WTC11 (cell line): ENCODE data around the gene PRKACG.

Source experiments
- AR ChIP-seq: fragments of 250-450 bp; sonication (Bioruptor Pico); IDR thresholded peaks from 2 replicates; pipeline ENCODE4 v1.9.0; 2021; ENCODE audit warnings: mild to moderate bottlenecking
- ATF2 ChIP-seq: sonication (generic); formaldehyde crosslinking; IDR thresholded peaks from 2 replicates; pipeline ENCODE4 v1.8.1; 2022; ENCODE audit warnings: low read depth, missing genetic modification reagents, borderline replicate concordance
- CTCF ChIP-seq: fragments of 200-600 bp; IDR thresholded peaks from 2 replicates; pipeline ENCODE4 v1.8.0; 2022; ENCODE audit warnings: antibody characterized with exemption
- FOXP4 ChIP-seq: sonication (generic); formaldehyde crosslinking; IDR thresholded peaks from 2 replicates; pipeline ENCODE4 v1.8.0; 2022; ENCODE audit warnings: mild to moderate bottlenecking, missing genetic modification reagents
- NFYB ChIP-seq: sonication (generic); formaldehyde crosslinking; conservative IDR thresholded peaks from 2 replicates; pipeline ENCODE4 v1.8.0; 2022; ENCODE audit warnings: low read depth, missing genetic modification reagents
- NR2C2 ChIP-seq: sonication (generic); formaldehyde crosslinking; IDR thresholded peaks from 2 replicates; pipeline ENCODE4 v1.8.0; 2022; ENCODE audit warnings: mild to moderate bottlenecking, missing genetic modification reagents
- TCF7 ChIP-seq: sonication (generic); formaldehyde crosslinking; IDR thresholded peaks from 2 replicates; pipeline ENCODE4 v1.8.0; 2022; ENCODE audit warnings: mild to moderate bottlenecking, low read depth, missing genetic modification reagents, moderate library complexity
- ZNF263 ChIP-seq: sonication (generic); formaldehyde crosslinking; IDR thresholded peaks from 2 replicates; pipeline ENCODE4 v1.8.1; 2022; ENCODE audit warnings: low read depth, mild to moderate bottlenecking, moderate library complexity, missing genetic modification reagents
- TF ChIP-seq, protein P1 (sequence below): fragments of 250-450 bp; sonication (Bioruptor Pico); IDR thresholded peaks from 2 replicates; pipeline ENCODE4 v1.9.0; 2021; ENCODE audit warnings: mild to moderate bottlenecking, borderline replicate concordance
- TF ChIP-seq, protein P2 (sequence below): sonication (generic); formaldehyde crosslinking; IDR thresholded peaks from 2 replicates; pipeline ENCODE4 v1.8.0; 2022; ENCODE audit warnings: mild to moderate bottlenecking, missing genetic modification reagents

DNA sequence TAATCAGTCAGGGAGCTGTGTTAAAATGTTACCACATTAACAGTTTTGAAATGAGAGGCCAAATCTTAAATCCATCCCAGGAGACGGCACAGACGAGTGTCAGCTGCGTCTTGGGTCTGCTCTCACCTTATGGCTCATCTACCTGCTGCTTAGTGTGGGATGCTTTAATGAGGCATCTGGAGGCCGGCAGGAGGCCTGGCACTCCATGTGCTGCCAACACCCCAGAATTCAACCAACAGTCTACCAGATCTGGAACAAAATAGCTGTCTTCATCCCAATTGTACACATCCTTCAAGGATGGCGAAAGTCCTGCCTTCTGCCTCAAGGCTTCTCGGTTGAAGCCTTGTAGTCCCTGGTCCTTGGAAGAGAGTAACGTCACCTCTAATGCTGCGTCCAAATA is 12.0 kb downstream of the PRKACG start:
- TF ChIP-seq CTCF (no peak), AR (CRISPR knock-in tag) (no peak), NR2C2 (no peak), ATF2 (no peak), TCF7 (CRISPR knock-in tag) (no peak), NFYB (CRISPR knock-in tag) (no peak), FOXP4 (no peak), ZNF263 (CRISPR knock-in tag) (no peak)
- TF ChIP-seq, protein P1, sequence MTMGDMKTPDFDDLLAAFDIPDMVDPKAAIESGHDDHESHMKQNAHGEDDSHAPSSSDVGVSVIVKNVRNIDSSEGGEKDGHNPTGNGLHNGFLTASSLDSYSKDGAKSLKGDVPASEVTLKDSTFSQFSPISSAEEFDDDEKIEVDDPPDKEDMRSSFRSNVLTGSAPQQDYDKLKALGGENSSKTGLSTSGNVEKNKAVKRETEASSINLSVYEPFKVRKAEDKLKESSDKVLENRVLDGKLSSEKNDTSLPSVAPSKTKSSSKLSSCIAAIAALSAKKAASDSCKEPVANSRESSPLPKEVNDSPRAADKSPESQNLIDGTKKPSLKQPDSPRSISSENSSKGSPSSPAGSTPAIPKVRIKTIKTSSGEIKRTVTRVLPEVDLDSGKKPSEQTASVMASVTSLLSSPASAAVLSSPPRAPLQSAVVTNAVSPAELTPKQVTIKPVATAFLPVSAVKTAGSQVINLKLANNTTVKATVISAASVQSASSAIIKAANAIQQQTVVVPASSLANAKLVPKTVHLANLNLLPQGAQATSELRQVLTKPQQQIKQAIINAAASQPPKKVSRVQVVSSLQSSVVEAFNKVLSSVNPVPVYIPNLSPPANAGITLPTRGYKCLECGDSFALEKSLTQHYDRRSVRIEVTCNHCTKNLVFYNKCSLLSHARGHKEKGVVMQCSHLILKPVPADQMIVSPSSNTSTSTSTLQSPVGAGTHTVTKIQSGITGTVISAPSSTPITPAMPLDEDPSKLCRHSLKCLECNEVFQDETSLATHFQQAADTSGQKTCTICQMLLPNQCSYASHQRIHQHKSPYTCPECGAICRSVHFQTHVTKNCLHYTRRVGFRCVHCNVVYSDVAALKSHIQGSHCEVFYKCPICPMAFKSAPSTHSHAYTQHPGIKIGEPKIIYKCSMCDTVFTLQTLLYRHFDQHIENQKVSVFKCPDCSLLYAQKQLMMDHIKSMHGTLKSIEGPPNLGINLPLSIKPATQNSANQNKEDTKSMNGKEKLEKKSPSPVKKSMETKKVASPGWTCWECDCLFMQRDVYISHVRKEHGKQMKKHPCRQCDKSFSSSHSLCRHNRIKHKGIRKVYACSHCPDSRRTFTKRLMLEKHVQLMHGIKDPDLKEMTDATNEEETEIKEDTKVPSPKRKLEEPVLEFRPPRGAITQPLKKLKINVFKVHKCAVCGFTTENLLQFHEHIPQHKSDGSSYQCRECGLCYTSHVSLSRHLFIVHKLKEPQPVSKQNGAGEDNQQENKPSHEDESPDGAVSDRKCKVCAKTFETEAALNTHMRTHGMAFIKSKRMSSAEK (CRISPR knock-in tag), result no peak
- TF ChIP-seq, protein P2, sequence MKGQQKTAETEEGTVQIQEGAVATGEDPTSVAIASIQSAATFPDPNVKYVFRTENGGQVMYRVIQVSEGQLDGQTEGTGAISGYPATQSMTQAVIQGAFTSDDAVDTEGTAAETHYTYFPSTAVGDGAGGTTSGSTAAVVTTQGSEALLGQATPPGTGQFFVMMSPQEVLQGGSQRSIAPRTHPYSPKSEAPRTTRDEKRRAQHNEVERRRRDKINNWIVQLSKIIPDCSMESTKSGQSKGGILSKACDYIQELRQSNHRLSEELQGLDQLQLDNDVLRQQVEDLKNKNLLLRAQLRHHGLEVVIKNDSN (CRISPR knock-in tag), result no peak
